Liver (tissue), 9 donors: ENCODE results near the gene ITPRID1. TPM values are rescaled to one million over a fixed set of nuclear protein-coding genes. Genes with fewer than 3 reads are reported as not detected.
"Not testable (repeated sequence)": the region's sequence is repeated elsewhere in the genome, so short reads cannot be mapped to it uniquely, and the experiment has no call there.

Experiments
- DNase-seq: peaks from one replicate; pipeline ENCODE4 v3.0.0-alpha.2; 2017; ENCODE audit warnings: low spot score
- H3K27ac ChIP-seq, 2 donors: one replicate each; pipeline ENCODE4 v1.7.0; 2013; ENCODE audit warnings: inconsistent platforms in 2 of 2, low read length in 2 of 2, control low read depth in 1 of 2, low read depth in 1 of 2, mild to moderate bottlenecking in 1 of 2
- H3K27me3 ChIP-seq, 4 donors: one replicate each; pipeline versions ENCODE4 v1.6.1 to v1.7.0; 2013; ENCODE audit warnings: low read length in 3 of 4, inconsistent platforms in 1 of 4, mild to moderate bottlenecking in 1 of 4, moderate library complexity in 1 of 4; ENCODE audit not compliant: control insufficient read depth in 4 of 4, insufficient read depth in 4 of 4
- H3K36me3 ChIP-seq, 4 donors: one replicate each; pipeline versions ENCODE4 v1.6.1 to v1.7.0; 2013; ENCODE audit warnings: low read length in 3 of 4, mild to moderate bottlenecking in 3 of 4, low read depth in 1 of 4, moderate library complexity in 1 of 4; ENCODE audit not compliant: control insufficient read depth in 4 of 4, insufficient read depth in 3 of 4
- H3K4me1 ChIP-seq, 4 donors: one replicate each; pipeline versions ENCODE4 v1.6.1 to v1.7.0; 2013; ENCODE audit warnings: low read length in 3 of 4, mild to moderate bottlenecking in 3 of 4, moderate library complexity in 1 of 4; ENCODE audit not compliant: control insufficient read depth in 4 of 4, insufficient read depth in 4 of 4
- H3K4me3 ChIP-seq, 3 donors: one replicate each; pipeline versions ENCODE4 v1.6.1 to v1.7.0; 2013; ENCODE audit warnings: low read length in 3 of 3, control low read depth in 1 of 3, low read depth in 1 of 3, mild to moderate bottlenecking in 1 of 3
- H3K9ac ChIP-seq, 2 donors: one replicate each; pipeline ENCODE4 v1.7.0; 2013; ENCODE audit warnings: low read length in 2 of 2, mild to moderate bottlenecking in 2 of 2, moderate library complexity in 2 of 2, control low read depth in 1 of 2, low read depth in 1 of 2
- H3K9me3 ChIP-seq, 4 donors: one replicate each; pipeline versions ENCODE4 v1.6.1 to v1.7.0; 2013; ENCODE audit warnings: low read length in 3 of 4; ENCODE audit not compliant: control insufficient read depth in 4 of 4
- ATF3 ChIP-seq: IDR thresholded peaks from 2 replicates; pipeline ENCODE4 v1.6.1; 2016; ENCODE audit warnings: antibody characterized with exemption
- CTCF ChIP-seq: fragments of 150-350 bp; IDR thresholded peaks from 2 replicates; pipeline ENCODE4 v1.5.1; 2017; ENCODE audit warnings: improper control_type of control experiment, low read depth, low read length; ENCODE audit not compliant: missing input control
- EGR1 ChIP-seq, 2 donors: IDR thresholded peaks; 2 replicates each; pipeline ENCODE4 v1.6.1; 2016 to 2018; ENCODE audit warnings: antibody characterized with exemption in 2 of 2, low read depth in 2 of 2
- FOXA1 ChIP-seq: IDR thresholded peaks from 2 replicates; pipeline ENCODE4 v1.6.1; 2016; ENCODE audit warnings: antibody characterized with exemption
- FOXA2 ChIP-seq: IDR thresholded peaks from 2 replicates; pipeline ENCODE4 v1.6.1; 2016; ENCODE audit warnings: antibody characterized with exemption
- GABPA ChIP-seq, 2 donors: IDR thresholded peaks in 1 of 2; conservative IDR thresholded peaks in 1 of 2; 2 replicates each; pipeline ENCODE4 v1.6.1; 2016; ENCODE audit warnings: antibody characterized with exemption in 2 of 2, mild to moderate bottlenecking in 1 of 2, moderate library complexity in 1 of 2
- HNF4A ChIP-seq, 2 donors: conservative IDR thresholded peaks; 2 replicates each; pipeline ENCODE4 v1.6.1; 2016; ENCODE audit warnings: antibody characterized with exemption in 2 of 2, mild to moderate bottlenecking in 2 of 2
- HNF4G ChIP-seq: IDR thresholded peaks from 2 replicates; pipeline ENCODE4 v1.6.1; 2016; ENCODE audit warnings: antibody characterized with exemption
- JUND ChIP-seq, 2 donors: IDR thresholded peaks; 2 replicates each; pipeline ENCODE4 v1.6.1; 2016; ENCODE audit warnings: antibody characterized with exemption in 2 of 2
- MAX ChIP-seq: IDR thresholded peaks from 2 replicates; pipeline ENCODE4 v1.6.1; 2016; ENCODE audit warnings: antibody characterized with exemption
- NR2F2 ChIP-seq: IDR thresholded peaks from 2 replicates; pipeline ENCODE4 v1.6.1; 2016; ENCODE audit warnings: antibody characterized with exemption
- RAD21 ChIP-seq, 2 donors: IDR thresholded peaks; 2 replicates each; pipeline ENCODE4 v1.6.1; 2016; ENCODE audit warnings: antibody characterized with exemption in 2 of 2, mild to moderate bottlenecking in 2 of 2
- REST ChIP-seq: IDR thresholded peaks from 2 replicates; pipeline ENCODE4 v1.6.1; 2016; ENCODE audit warnings: antibody characterized with exemption, mild to moderate bottlenecking
- RXRA ChIP-seq, 2 donors: IDR thresholded peaks; 2 replicates each; pipeline ENCODE4 v1.6.1; 2017 to 2018; ENCODE audit warnings: antibody characterized with exemption in 2 of 2, mild to moderate bottlenecking in 1 of 2
- SP1 ChIP-seq: IDR thresholded peaks from 2 replicates; pipeline ENCODE4 v1.6.1; 2018; ENCODE audit warnings: antibody characterized with exemption, mild to moderate bottlenecking
- TAF1 ChIP-seq: conservative IDR thresholded peaks from 2 replicates; pipeline ENCODE4 v1.6.1; 2016; ENCODE audit warnings: antibody characterized with exemption, mild to moderate bottlenecking
- YY1 ChIP-seq: IDR thresholded peaks from 2 replicates; pipeline ENCODE4 v1.6.1; 2016; ENCODE audit warnings: antibody characterized with exemption, mild to moderate bottlenecking
- ZBTB33 ChIP-seq: IDR thresholded peaks from 2 replicates; pipeline ENCODE4 v1.6.1; 2016; ENCODE audit warnings: antibody characterized with exemption
- WGBS: extraction: QIAGEN DNeasy Blood & Tissue Kit; methylation state at CpG from one replicate; pipeline ENCODE4 v1.1.7; 2013; 5-methylcytosine and 5-hydroxymethylcytosine counted together
- polyA plus RNA-seq, 2 donors: library from polyadenylated mRNA; stranded (reverse) in 1 of 2; unstranded in 1 of 2; fragments of 200-250 nt in 1 of 2; fragments of >200 nt in 1 of 2; fragmentation: Nextera tagmentation in 1 of 2; extraction: Ambion mirVana in 1 of 2; gene quantifications; one replicate each; pipeline versions ENCODE4 v1.2.1 to v1.2.3, GENCODE V29; 2013 to 2015
- total RNA-seq, 2 donors: library from RNA; depleted of rRNA; stranded (reverse); fragments of >200 nt; gene quantifications; one replicate each; pipeline ENCODE4 v1.2.3, GENCODE V29; 2014
- donor health status: healthy.
- donor health status: healthy.
- donor health status: healthy.
- donor health status: healthy.
- donor health status: healthy.

The ITPRID1 gene
- total and polyA plus RNA-seq, 4 donors: not detected

- TF ChIP-seq SP1 (no peak), ZBTB33 (no peak), HNF4G (no peak), GABPA (IDR thresholded peaks at IDR 0.05 in 1 of 2, conservative IDR thresholded peaks at IDR 0.05 in 1 of 2) (no peak), YY1 (no peak), HNF4A (conservative IDR thresholded peaks at IDR 0.05) (no peak), TAF1 (no peak), JUND (IDR thresholded peaks at IDR 0.05) (no peak)
- peaks cover 0 to 6% (median 0%) of the 10 kb centered on the region in 4 donors for H3K27me3 ChIP-seq
- no peaks in the 10 kb centered on the region for H3K9me3 ChIP-seq
- no peak for DNase-seq
- H3K4me3 ChIP-seq: no peak overlapping the region
- H3K9ac ChIP-seq: no peak overlapping the region
- H3K27ac ChIP-seq: no peak overlapping the region
- no peaks in the 10 kb centered on the region for H3K36me3 ChIP-seq
- no peaks in the 10 kb centered on the region for H3K4me1 ChIP-seq
Observed at GRCh38 chr7:31526864-31527263, 13.0 kb downstream of the ITPRID1 start.

- Histone ChIP-seq H3K9me3 (no peaks in the 10 kb centered on the region), H3K36me3 (no peaks in the 10 kb centered on the region), H3K4me3 (no peak overlapping the region), H3K27me3 (no peaks in the 10 kb centered on the region), H3K4me1 (no peaks in the 10 kb centered on the region), H3K27ac (no peak overlapping the region), H3K9ac (no peak overlapping the region)
- DNase-seq: no peak
- TF ChIP-seq EGR1 (IDR thresholded peaks at IDR 0.05; ENCODE audit: low read depth in 2 of 2) (no peak), ZBTB33 (no peak), HNF4G (no peak), RXRA (IDR thresholded peaks at IDR 0.05) (no peak), GABPA (IDR thresholded peaks at IDR 0.05 in 1 of 2, conservative IDR thresholded peaks at IDR 0.05 in 1 of 2) (no peak), NR2F2 (no peak), JUND (IDR thresholded peaks at IDR 0.05) (no peak), SP1 (no peak), FOXA1 (no peak), MAX (no peak), ATF3 (no peak), CTCF (no peak), REST (no peak), HNF4A (conservative IDR thresholded peaks at IDR 0.05) (no peak), FOXA2 (no peak), TAF1 (no peak), RAD21 (IDR thresholded peaks at IDR 0.05) (no peak), YY1 (no peak)
- WGBS: 44% methylated on average over 1 of the region's 1 CpG
Observed at GRCh38 chr7:31529103-31529502, 15.2 kb downstream of the ITPRID1 start.

GRCh38 chr7:31540651-31541185 lies 26.8 kb downstream of the ITPRID1 start:
- H3K4me3 ChIP-seq, H3K27ac ChIP-seq, H3K27me3 ChIP-seq, H3K9ac ChIP-seq, H3K4me1 ChIP-seq, H3K9me3 ChIP-seq, DNase-seq, H3K36me3 ChIP-seq: not testable (repeated sequence)
- 42% methylated on average over 3 of the region's 3 CpGs for WGBS
